Stimulated activated CD8-positive, alpha-beta memory T cell treated with anti-CD3 and anti-CD28 coated beads, Interleukin-15, amount 100 ng/mL, for 48 hours (primary cell): Measurements from ENCODE around the gene HPF1.
"Not testable (repeated sequence)": the region's sequence is repeated elsewhere in the genome, so short reads cannot be mapped to it uniquely, and the experiment has no call there.

Source experiments
- DNase-seq, 2 donors: peaks; one replicate each; pipeline ENCODE4 v3.0.0-alpha.2; 2020; ENCODE audit warnings: low read depth in 2 of 2

Gene HPF1

GRCh38 chr4:169757575-169758184, at the start of gene HPF1:
TSS of gene HPF1 (minus strand) at chr4:169757944. CDS start at chr4:169757877, 67 bp downstream.
- peak; percentile 88 to 89 for DNase-seq

GRCh38 chr4:169806770-169807169, 49.0 kb upstream of the HPF1 start:
- DNase-seq, result not testable (repeated sequence)

GRCh38 chr4:169803413-169803812, 45.7 kb upstream of the HPF1 start:
- DNase-seq, result no peak

GRCh38 chr4:169802873-169803272, 45.1 kb upstream of the HPF1 start:
- no peak for DNase-seq

GRCh38 chr4:169800541-169800940, 42.8 kb upstream of the HPF1 start:
- DNase-seq, result no peak

GRCh38 chr4:169799260-169799659, 41.5 kb upstream of the HPF1 start:
- no peak for DNase-seq

- no peak for DNase-seq
These were observed 37.8 kb upstream of the HPF1 start for GRCh38 chr4:169795585-169795984.

GRCh38 chr4:169791527-169792156, 33.9 kb upstream of the HPF1 start:
- peak in 1 of 2 donors; percentile 5 for DNase-seq

GRCh38 chr4:169791062-169791461, 33.3 kb upstream of the HPF1 start:
- no peak for DNase-seq

- peak; percentile 4 to 24 for DNase-seq
These were observed 17.0 kb upstream of the HPF1 start for GRCh38 chr4:169774466-169775445.

- DNase-seq, result no peak
These were observed 16.1 kb upstream of the HPF1 start for GRCh38 chr4:169773889-169774288.

GRCh38 chr4:169771556-169772080, 13.9 kb upstream of the HPF1 start:
- not testable (repeated sequence) for DNase-seq

GRCh38 chr4:169770416-169770815, 12.7 kb upstream of the HPF1 start:
- DNase-seq, result no peak

GRCh38 chr4:169768385-169768784, 10.6 kb upstream of the HPF1 start:
- no peak for DNase-seq

GRCh38 chr4:169766741-169767140, 9.0 kb upstream of the HPF1 start:
- DNase-seq, result no peak

- DNase-seq, result no peak
These were observed 8.1 kb upstream of the HPF1 start for GRCh38 chr4:169765835-169766234.

GRCh38 chr4:169761846-169762245, 4.1 kb upstream of the HPF1 start:
- no peak for DNase-seq

GRCh38 chr4:169758401-169758962, 738 bp upstream of the HPF1 start:
- no peak for DNase-seq

GRCh38 chr4:169756971-169757574, 671 bp downstream of the HPF1 start:
- no peak for DNase-seq

GRCh38 chr4:169745291-169745690, 12.5 kb downstream of the HPF1 start:
- no peak for DNase-seq

- no peak for DNase-seq
These were observed 13.1 kb downstream of the HPF1 start for GRCh38 chr4:169744601-169745000.
